ENCODE data around the gene LY86. TPM values are rescaled to one million over a fixed set of nuclear protein-coding genes. Genes with fewer than 3 reads are reported as not detected.

LY86 gene
- total RNA-seq, 4 donors from 2014 or later: 0.73 to 4.4 TPM; not detected in 2

- intact Hi-C loops (cut with DNase I; ENCODE audit: low total_unique reads): no loop called here
- TF ChIP-seq, protein P1, sequence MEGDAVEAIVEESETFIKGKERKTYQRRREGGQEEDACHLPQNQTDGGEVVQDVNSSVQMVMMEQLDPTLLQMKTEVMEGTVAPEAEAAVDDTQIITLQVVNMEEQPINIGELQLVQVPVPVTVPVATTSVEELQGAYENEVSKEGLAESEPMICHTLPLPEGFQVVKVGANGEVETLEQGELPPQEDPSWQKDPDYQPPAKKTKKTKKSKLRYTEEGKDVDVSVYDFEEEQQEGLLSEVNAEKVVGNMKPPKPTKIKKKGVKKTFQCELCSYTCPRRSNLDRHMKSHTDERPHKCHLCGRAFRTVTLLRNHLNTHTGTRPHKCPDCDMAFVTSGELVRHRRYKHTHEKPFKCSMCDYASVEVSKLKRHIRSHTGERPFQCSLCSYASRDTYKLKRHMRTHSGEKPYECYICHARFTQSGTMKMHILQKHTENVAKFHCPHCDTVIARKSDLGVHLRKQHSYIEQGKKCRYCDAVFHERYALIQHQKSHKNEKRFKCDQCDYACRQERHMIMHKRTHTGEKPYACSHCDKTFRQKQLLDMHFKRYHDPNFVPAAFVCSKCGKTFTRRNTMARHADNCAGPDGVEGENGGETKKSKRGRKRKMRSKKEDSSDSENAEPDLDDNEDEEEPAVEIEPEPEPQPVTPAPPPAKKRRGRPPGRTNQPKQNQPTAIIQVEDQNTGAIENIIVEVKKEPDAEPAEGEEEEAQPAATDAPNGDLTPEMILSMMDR (IDR thresholded peaks at IDR 0.05): no peak
- TF ChIP-seq POLR2A (IDR thresholded peaks at IDR 0.05): no peak
These were observed 43.2 kb downstream of the LY86 start for GRCh38 chr6:6631534-6632276.

GRCh38 chr6:6633898-6634734 is 45.6 kb downstream of the LY86 start:
- intact Hi-C loops (cut with DNase I; ENCODE audit: low total_unique reads): no loop called here
- Histone ChIP-seq H3K4me3 (no peak overlapping the region), H3K36me3 (no peaks in the 10 kb centered on the region), H3K27me3 (no peaks in the 10 kb centered on the region), H3K4me1 (peaks cover 0 to 5% of the 10 kb centered on the region in 2 donors), H3K9me3 (no peaks in the 10 kb centered on the region), H3K27ac (no peak overlapping the region)
- TF ChIP-seq, protein P1 (IDR thresholded peaks at IDR 0.05): no peak
- TF ChIP-seq POLR2A (IDR thresholded peaks at IDR 0.05): no peak
- DNase-seq: no peak

More at GRCh38 chr6:6631534-6632276, 43.2 kb downstream of the LY86 start:
- no peak for DNase-seq
- peaks cover 0 to 5% of the 10 kb centered on the region in 2 donors for H3K4me1 ChIP-seq
- H3K9me3 ChIP-seq: no peaks in the 10 kb centered on the region
- no peaks in the 10 kb centered on the region for H3K36me3 ChIP-seq
- no peak overlapping the region for H3K4me3 ChIP-seq
- H3K27ac ChIP-seq: peak overlapping the region; percentile 61 to 63
- H3K27me3 ChIP-seq: no peaks in the 10 kb centered on the region

- TF ChIP-seq, protein P1 (IDR thresholded peaks at IDR 0.05): no peak
- TF ChIP-seq POLR2A (IDR thresholded peaks at IDR 0.05): no peak
- H3K4me3 ChIP-seq: no peak overlapping the region
- no peaks in the 10 kb centered on the region for H3K9me3 ChIP-seq
- intact Hi-C loops (cut with DNase I; ENCODE audit: low total_unique reads): no loop called here
- H3K27me3 ChIP-seq: no peaks in the 10 kb centered on the region
- H3K36me3 ChIP-seq: no peaks in the 10 kb centered on the region
- H3K27ac ChIP-seq: no peak overlapping the region
- DNase-seq: no peak
- peaks cover 0 to 5% of the 10 kb centered on the region in 2 donors for H3K4me1 ChIP-seq
These were observed 46.2 kb downstream of the LY86 start for GRCh38 chr6:6634735-6635075.

DNA sequence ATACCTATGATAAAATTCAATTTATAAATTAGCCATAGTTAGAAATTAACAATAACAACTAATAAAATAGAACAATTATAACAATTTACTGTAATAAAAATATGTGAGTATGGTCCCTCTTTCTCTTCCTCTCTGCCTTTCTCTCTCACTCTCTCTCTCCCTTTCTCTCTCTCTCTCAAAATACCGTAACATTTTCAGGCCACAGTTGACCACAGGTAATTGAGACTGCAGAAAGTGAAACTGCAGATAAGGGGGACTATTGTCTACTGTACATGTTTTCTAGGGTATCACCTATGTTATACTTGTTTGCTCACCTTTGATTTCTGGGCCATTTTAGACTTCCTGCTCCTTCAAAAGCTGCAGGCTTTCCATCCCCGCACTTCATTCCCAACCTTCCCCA is 46.8 kb downstream of the LY86 start:
- intact Hi-C loops (cut with DNase I; ENCODE audit: low total_unique reads): no loop called here

More for the DNA sequence above, 46.8 kb downstream of the LY86 start:
- Histone ChIP-seq H3K27me3 (no peaks in the 10 kb centered on the region), H3K27ac (no peak overlapping the region), H3K4me1 (peaks cover 0 to 5% of the 10 kb centered on the region in 2 donors), H3K36me3 (no peaks in the 10 kb centered on the region), H3K9me3 (no peaks in the 10 kb centered on the region), H3K4me3 (no peak overlapping the region)
- DNase-seq: no peak
- TF ChIP-seq POLR2A (IDR thresholded peaks at IDR 0.05): no peak
- TF ChIP-seq, protein P1 (IDR thresholded peaks at IDR 0.05): no peak

Measured in uterus (tissue), 4 donors.